GM19023 (cell line): ENCODE measurements around the gene FBLN1.
"Not testable (repeated sequence)": the region's sequence is repeated elsewhere in the genome, so short reads cannot be mapped to it uniquely, and the experiment has no call there.

Experiments used
- ATAC-seq: cut with Tn5 transposase; IDR thresholded peaks from one replicate; pipeline ENCODE4 v1.9.1; 2021; ENCODE audit warnings: mild to moderate bottlenecking, moderate library complexity; ENCODE audit not compliant: unreplicated experiment

FBLN1 gene

GRCh38 chr22:45599836-45600577, 97.3 kb downstream of the FBLN1 start:
- no peak for ATAC-seq

GRCh38 chr22:45600790-45601730, 98.4 kb downstream of the FBLN1 start:
- ATAC-seq = no peak

DNA sequence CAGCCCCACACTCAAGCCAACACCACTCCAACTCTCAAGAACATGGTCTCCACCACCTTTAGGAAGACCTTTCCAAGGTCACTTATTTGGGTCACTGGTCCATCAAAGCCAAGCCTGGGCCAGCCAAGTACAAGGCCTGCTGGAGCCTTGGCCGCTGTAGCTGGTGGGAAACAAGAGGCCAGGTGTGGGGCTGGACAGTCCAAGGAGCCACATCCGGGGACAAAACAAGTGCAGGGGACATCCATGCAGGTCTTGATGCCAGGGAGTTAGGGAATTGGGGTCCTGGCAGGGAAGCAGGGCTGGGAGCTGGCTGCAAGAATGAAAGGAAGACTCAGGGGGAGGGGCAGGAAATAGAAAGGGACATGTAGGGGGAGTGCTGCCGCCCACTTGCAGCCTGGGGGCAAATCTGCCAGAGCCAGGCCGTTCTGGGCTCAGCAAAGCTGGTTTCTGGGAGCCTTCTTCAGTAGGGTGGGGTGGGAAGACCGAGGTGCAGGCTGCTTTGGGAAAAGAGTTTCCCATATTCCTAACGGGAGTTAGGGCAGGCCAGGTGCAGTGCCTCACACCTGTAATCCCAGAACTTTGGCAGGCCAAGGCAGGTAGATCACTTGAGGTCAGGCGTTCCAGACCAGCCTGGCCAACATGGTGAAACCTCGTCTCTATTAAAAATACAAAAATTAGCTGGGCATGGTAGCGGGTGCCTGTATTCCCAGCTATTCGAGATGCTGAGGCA, 99.5 kb downstream of the FBLN1 start:
- no peak for ATAC-seq

DNA sequence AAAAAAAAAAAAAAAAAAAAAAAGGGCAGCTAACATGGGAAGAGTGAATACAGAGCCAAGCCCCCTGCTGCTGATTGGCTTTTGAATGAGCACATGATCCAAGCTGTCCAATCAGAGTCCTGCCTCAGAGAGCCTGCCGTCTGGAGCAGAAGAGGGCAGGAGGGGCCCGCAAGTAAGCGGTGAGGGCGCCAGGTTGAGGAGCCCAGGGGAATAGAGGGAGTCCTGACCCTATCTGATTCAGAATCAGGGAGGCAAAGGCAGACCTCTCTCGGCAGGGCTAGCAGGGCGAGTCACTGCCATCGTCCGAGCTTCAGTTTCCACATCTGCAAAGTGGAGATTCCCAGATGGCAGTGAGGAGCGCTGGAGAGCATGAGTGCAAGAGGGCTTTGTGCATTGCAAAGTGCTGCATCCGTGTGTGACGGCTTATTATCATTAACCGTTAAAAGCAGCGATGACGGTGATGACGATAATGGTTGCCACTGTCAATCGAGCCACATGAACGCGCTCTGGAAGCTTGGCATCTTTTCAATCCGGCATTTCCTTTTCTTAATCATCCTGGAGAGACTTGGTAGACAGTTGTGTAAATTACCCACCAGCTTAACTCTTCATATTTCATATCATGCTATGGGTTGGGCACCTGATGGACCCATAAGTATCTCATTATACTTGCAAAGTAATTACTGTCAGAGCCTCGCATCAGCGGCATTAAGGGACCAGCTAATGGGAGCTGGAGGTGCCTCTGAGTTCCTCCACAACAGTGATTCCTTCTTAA, 100.3 kb downstream of the FBLN1 start:
- no peak for ATAC-seq

DNA sequence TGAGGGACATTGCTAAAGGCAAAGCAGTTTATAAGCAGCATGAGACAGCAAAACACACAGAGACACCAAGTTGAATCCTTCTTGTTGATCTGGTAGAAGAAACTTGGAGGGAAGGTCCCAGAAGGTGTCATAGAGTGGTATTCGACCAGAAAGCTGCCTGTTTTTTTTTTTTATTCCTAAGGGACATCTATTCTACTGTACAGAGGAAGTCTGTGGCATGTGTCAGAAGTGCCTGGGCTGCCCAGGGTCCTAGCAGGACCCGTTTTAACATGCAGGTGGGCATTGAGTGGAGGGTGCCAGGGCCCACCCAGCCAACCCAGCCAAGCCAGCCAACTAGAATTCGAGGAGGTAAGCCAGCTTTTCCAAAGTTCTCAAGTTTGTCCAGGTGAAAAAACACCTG, 100.9 kb downstream of the FBLN1 start:
- ATAC-seq = no peak

- ATAC-seq = not testable (repeated sequence)
These were observed 105.4 kb downstream of the FBLN1 start for GRCh38 chr22:45608045-45608444.

DNA sequence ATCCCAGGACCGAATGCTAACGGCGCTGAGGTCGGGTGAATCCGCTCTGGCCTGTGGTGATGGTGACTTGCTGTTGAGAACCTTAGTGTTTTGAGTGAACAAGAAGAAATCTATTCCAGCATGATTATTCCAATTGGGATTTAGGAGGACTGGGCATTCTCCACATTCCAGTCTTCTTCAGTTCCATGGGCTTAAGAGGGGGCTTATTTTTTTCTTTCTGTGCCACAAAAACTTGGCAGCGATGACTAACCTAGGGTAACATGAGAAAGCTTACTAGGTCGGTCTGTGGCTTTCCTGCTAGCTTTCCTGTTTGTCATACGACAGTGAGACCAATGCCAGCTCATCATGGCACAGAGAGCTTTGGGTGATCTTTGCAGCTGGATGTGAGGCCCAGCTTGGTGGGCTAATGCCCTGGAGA, 106.1 kb downstream of the FBLN1 start:
- ATAC-seq = no peak

GRCh38 chr22:45612451-45612901, 109.8 kb downstream of the FBLN1 start:
- no peak for ATAC-seq

GRCh38 chr22:45612940-45613339, 110.3 kb downstream of the FBLN1 start:
- no peak for ATAC-seq

GRCh38 chr22:45615364-45615763, 112.7 kb downstream of the FBLN1 start:
- no peak for ATAC-seq

DNA sequence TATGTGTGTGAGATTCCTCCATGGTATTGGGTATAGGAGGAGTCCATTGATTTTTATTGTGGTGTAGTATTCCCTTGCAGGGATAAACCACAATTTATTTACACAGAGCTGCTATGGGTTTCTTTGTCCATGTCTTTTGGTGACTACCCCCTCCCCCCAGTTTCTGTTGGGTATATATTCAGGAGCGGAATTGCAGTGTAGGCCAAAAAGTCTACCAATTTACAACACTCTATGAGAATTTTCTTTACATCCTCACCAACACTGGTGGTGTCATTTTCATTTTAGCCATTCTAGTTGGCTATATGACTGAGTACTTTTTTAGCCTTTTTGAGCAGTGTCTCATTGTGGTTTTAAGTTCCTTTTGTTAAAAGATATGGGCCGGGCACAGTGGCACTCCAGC, 113.7 kb downstream of the FBLN1 start:
- no peak for ATAC-seq

- no peak for ATAC-seq
These were observed 115.3 kb downstream of the FBLN1 start for GRCh38 chr22:45617948-45618347.

DNA sequence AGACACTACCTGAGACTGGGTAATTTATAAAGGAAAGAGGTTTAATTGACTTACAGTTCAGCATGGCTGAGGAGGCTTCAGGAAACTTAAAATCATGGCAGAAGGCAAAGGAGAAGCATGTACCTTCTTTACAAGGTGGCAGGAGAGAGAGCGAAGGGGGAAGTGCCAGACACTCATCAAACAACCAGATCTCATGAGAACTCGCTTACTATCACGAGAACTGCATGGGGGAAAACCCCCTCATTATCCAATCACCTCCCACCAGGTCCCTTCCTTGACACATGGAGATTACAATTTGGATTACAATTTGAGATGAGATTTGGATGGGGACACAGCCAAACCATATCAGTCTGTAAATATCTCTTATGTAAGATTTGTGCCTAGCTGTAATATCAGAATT, 118.0 kb downstream of the FBLN1 start:
- no peak for ATAC-seq

GRCh38 chr22:45621836-45622600, 119.3 kb downstream of the FBLN1 start:
- no peak for ATAC-seq

- ATAC-seq = not testable (repeated sequence)
These were observed 120.9 kb downstream of the FBLN1 start for GRCh38 chr22:45623464-45624145.

DNA sequence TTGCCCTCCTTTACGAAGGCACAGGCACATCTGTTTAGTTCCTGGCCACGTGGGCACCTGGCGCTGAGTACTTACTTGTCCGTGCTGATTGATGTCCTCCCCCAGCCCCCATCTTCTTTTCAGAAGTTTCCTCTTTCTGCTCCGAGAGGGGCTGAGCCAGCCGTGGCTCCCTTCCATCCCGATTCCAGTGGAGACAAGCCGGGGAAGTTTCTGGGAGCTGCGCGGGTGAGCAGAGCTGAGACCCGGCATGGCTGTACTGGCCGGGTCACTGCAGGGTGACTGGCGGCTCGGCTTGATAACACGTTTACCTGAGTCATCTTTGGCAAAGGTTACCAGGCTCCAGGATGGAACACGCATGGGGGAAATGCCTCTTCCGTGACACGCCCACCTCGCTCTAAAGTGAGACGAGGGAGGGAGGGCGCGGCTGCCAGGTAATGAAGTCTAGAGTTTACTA, 123.5 kb downstream of the FBLN1 start:
- ATAC-seq = no peak

- ATAC-seq = no peak
These were observed 125.0 kb downstream of the FBLN1 start for GRCh38 chr22:45627489-45628233.

GRCh38 chr22:45628515-45628914, 125.8 kb downstream of the FBLN1 start:
- ATAC-seq = no peak
